K562 (cell line): ENCODE measurements around the gene METAP1D. TPM values are rescaled to one million over a fixed set of nuclear protein-coding genes. Genes with fewer than 3 reads are reported as not detected.

Experiments used
- CBFA2T3 ChIP-seq: fragments of 450-650 bp; IDR thresholded peaks from 2 replicates; pipeline ENCODE4 v1.6.1; 2017
- CBX5 ChIP-seq: IDR thresholded peaks from 2 replicates; pipeline ENCODE4 v1.6.1; 2014; ENCODE audit warnings: low read depth, borderline replicate concordance
- CREM ChIP-seq: IDR thresholded peaks from 2 replicates; pipeline ENCODE4 v1.6.1; 2014; ENCODE audit warnings: antibody characterized with exemption, low read depth
- RCOR1 ChIP-seq, 2 experiments: IDR thresholded peaks; 2 replicates each; pipeline ENCODE4 v1.6.1; 2012; ENCODE audit warnings: low read depth in 2 of 2, low read length in 2 of 2, borderline replicate concordance in 1 of 2, improper control_type of control experiment in 1 of 2
- STAT5B ChIP-seq: fragments of 250-450 bp; sonication (Bioruptor Pico); IDR thresholded peaks from 2 replicates; pipeline ENCODE4 v1.8.0; 2021; ENCODE audit warnings: mild to moderate bottlenecking, inconsistent platforms
- WHSC1 ChIP-seq: IDR thresholded peaks from one replicate; pipeline ENCODE4 v1.6.1; 2012; ENCODE audit warnings: low read length, control low read depth, inconsistent platforms
- XRCC4 ChIP-seq: IDR thresholded peaks from one replicate; pipeline ENCODE4 v1.6.1; 2011; ENCODE audit not compliant: insufficient read depth, insufficient read length; ENCODE audit errors: extremely low read depth
- ZBTB34 ChIP-seq: fragments of 250-450 bp; sonication (Bioruptor Pico); IDR thresholded peaks from 2 replicates; pipeline ENCODE4 v1.8.0; 2021; ENCODE audit warnings: mild to moderate bottlenecking, moderate library complexity
- ZFPM2 ChIP-seq: fragments of 250-450 bp; sonication (Bioruptor Pico); IDR thresholded peaks from 2 replicates; pipeline ENCODE4 v1.5.1; 2022; ENCODE audit warnings: mild to moderate bottlenecking
- ZNF174 ChIP-seq: fragments of 250-450 bp; sonication (Bioruptor Pico); IDR thresholded peaks from 2 replicates; pipeline ENCODE4 v1.4.0; 2020; ENCODE audit warnings: mild to moderate bottlenecking
- ZNF76 ChIP-seq: fragments of 250-450 bp; sonication (Bioruptor Pico); IDR thresholded peaks from 2 replicates; pipeline ENCODE4 v1.4.0; 2020; ENCODE audit warnings: mild to moderate bottlenecking, moderate library complexity, borderline replicate concordance
- polyA plus RNA-seq, 8 experiments: library from polyadenylated mRNA; depleted of rRNA in 4 of 8; stranded (reverse) in 5 of 8; unstranded in 3 of 8; fragments of >200 nt; fragmentation: Nextera tagmentation in 2 of 8; fragmentation: Illumina TruSeq in 1 of 8; extraction: Ambion mirVana in 2 of 8; extraction: Trizol in 1 of 8; gene quantifications; 2 replicates each; pipeline versions ENCODE4 v1.2.1 to v1.2.3, GENCODE V29; 2011 to 2014; ENCODE audit warnings: inconsistent platforms in 1 of 8, missing spikeins in 1 of 8
- total RNA-seq, 7 experiments: library from RNA; depleted of rRNA in 6 of 7; stranded (reverse); fragments of >200 nt in 6 of 7; fragmentation: Illumina TruSeq in 2 of 7; extraction: Trizol in 2 of 7; gene quantifications; 2 replicates each; pipeline versions ENCODE4 v1.2.1 to v1.2.3, GENCODE V29; 2011 to 2021; ENCODE audit warnings: low replicate concordance in 1 of 7
- TF ChIP-seq, protein P1 (sequence below), 3 experiments: fragments of 200-800 bp in 1 of 3; fragments of 250-450 bp in 1 of 3; fragments of 450-650 bp in 1 of 3; sonication (Bioruptor Pico) in 1 of 3; sonication (Bioruptor generic) in 1 of 3; formaldehyde crosslinking in 1 of 3; IDR thresholded peaks; 2 replicates each; pipeline versions ENCODE4 v1.6.1 to v1.8.0; 2016 to 2022; ENCODE audit warnings: mild to moderate bottlenecking in 2 of 3, missing genetic modification characterization in 2 of 3, missing compliant biosample characterization in 1 of 3, moderate library complexity in 1 of 3
- TF ChIP-seq, protein P2 (sequence below): fragments of 450-650 bp; IDR thresholded peaks from 2 replicates; pipeline ENCODE4 v1.6.1; 2016; ENCODE audit warnings: antibody characterized with exemption
- TF ChIP-seq, protein P3 (sequence below): fragments of 450-650 bp; formaldehyde crosslinking; IDR thresholded peaks from 2 replicates; pipeline ENCODE4 v1.4.0; 2022; ENCODE audit warnings: missing genetic modification characterization
- TF ChIP-seq, protein P4 (sequence below): sonication (generic); formaldehyde crosslinking; IDR thresholded peaks from 2 replicates; pipeline ENCODE4 v1.5.0; 2020; ENCODE audit warnings: missing genetic modification reagents
- TF ChIP-seq, protein P5 (sequence below): sonication (generic); formaldehyde crosslinking; IDR thresholded peaks from 2 replicates; pipeline ENCODE4 v1.8.0; 2022; ENCODE audit warnings: mild to moderate bottlenecking, missing genetic modification reagents

Gene METAP1D
- total and polyA plus RNA-seq, 9 of the 15 experiments (the other 6 are each of a cell fraction or from before 2014, with no cell fraction given), result 8.0 to 23.4 (median 15.7) TPM

DNA sequence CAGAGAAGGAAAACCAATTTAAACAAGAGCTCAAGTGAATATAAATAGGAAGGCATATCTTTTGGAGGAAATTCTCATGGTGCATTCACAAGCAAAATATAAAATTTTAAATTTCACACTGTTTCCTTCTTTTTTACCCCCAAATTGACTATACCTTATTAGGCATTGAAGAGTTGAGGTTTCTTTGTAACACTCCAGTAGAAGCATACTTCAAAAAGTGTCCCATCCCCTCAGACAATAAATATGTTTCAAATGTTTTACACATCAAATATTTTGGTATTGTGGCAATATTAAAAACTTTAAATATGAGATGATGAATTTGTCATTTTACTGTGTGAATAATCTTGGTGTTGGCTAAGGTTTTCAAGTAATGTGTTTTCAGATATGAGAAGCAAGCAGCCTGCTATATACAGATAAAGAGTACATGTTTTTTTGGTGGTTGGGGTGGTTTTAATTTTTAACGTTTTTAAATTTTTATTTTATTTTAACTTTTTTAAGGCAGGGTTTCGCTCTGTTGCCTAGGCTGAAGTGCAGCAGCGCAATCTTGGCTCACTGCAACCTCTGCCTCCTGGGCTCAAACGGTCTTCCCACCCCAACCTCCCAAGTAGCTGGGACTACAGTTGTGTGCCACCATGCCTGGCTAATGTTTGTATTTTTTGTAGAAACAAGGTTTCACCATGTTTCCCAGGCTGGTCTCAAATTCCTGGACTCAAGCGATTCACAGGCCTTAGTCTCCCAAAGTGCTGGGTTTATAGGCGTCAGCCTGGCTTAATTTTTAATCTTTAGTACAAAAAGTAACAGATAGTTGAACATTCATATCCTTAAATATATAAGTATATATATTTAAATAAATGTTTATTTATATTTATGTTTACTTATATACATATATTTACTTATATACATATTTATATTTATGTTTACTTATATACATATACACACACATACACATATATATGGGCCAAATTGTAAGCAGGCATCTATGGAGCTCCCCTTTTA, 49.1 kb downstream of the METAP1D start (continued):
- no peak for TF ChIP-seq XRCC4
- TF ChIP-seq CBFA2T3, result peak; percentile 86
- TF ChIP-seq ZFPM2 (CRISPR knock-in tag), result no peak
- TF ChIP-seq, protein P1, sequence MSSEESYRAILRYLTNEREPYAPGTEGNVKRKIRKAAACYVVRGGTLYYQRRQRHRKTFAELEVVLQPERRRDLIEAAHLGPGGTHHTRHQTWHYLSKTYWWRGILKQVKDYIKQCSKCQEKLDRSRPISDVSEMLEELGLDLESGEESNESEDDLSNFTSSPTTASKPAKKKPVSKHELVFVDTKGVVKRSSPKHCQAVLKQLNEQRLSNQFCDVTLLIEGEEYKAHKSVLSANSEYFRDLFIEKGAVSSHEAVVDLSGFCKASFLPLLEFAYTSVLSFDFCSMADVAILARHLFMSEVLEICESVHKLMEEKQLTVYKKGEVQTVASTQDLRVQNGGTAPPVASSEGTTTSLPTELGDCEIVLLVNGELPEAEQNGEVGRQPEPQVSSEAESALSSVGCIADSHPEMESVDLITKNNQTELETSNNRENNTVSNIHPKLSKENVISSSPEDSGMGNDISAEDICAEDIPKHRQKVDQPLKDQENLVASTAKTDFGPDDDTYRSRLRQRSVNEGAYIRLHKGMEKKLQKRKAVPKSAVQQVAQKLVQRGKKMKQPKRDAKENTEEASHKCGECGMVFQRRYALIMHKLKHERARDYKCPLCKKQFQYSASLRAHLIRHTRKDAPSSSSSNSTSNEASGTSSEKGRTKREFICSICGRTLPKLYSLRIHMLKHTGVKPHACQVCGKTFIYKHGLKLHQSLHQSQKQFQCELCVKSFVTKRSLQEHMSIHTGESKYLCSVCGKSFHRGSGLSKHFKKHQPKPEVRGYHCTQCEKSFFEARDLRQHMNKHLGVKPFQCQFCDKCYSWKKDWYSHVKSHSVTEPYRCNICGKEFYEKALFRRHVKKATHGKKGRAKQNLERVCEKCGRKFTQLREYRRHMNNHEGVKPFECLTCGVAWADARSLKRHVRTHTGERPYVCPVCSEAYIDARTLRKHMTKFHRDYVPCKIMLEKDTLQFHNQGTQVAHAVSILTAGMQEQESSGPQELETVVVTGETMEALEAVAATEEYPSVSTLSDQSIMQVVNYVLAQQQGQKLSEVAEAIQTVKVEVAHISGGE (CRISPR knock-in tag; IDR thresholded peaks at IDR 0.05), result 0 out of 6 replicates have a peak, but pooled peaks of 1 of the 3 experiments have one; percentile 6
- no peak for TF ChIP-seq STAT5B (CRISPR knock-in tag)
- TF ChIP-seq, protein P2, sequence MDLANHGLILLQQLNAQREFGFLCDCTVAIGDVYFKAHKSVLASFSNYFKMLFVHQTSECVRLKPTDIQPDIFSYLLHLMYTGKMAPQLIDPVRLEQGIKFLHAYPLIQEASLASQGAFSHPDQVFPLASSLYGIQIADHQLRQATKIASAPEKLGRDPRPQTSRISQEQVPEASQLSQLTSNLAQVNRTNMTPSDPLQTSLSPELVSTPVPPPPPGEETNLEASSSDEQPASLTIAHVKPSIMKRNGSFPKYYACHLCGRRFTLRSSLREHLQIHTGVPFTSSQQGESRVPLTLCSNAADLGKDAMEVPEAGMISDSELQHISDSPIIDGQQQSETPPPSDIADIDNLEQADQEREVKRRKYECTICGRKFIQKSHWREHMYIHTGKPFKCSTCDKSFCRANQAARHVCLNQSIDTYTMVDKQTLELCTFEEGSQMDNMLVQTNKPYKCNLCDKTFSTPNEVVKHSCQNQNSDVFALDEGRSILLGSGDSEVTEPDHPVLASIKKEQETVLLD, result no peak; the same call in 1 of the 2 replicates
- TF ChIP-seq, protein P3, sequence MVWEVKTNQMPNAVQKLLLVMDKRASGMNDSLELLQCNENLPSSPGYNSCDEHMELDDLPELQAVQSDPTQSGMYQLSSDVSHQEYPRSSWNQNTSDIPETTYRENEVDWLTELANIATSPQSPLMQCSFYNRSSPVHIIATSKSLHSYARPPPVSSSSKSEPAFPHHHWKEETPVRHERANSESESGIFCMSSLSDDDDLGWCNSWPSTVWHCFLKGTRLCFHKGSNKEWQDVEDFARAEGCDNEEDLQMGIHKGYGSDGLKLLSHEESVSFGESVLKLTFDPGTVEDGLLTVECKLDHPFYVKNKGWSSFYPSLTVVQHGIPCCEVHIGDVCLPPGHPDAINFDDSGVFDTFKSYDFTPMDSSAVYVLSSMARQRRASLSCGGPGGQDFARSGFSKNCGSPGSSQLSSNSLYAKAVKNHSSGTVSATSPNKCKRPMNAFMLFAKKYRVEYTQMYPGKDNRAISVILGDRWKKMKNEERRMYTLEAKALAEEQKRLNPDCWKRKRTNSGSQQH (CRISPR knock-in tag), result no peak
- TF ChIP-seq CREM, result no peak
- TF ChIP-seq, protein P4, sequence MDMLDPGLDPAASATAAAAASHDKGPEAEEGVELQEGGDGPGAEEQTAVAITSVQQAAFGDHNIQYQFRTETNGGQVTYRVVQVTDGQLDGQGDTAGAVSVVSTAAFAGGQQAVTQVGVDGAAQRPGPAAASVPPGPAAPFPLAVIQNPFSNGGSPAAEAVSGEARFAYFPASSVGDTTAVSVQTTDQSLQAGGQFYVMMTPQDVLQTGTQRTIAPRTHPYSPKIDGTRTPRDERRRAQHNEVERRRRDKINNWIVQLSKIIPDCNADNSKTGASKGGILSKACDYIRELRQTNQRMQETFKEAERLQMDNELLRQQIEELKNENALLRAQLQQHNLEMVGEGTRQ (CRISPR knock-in tag), result no peak
- TF ChIP-seq ZNF76 (CRISPR knock-in tag), result no peak
- TF ChIP-seq, protein P5, sequence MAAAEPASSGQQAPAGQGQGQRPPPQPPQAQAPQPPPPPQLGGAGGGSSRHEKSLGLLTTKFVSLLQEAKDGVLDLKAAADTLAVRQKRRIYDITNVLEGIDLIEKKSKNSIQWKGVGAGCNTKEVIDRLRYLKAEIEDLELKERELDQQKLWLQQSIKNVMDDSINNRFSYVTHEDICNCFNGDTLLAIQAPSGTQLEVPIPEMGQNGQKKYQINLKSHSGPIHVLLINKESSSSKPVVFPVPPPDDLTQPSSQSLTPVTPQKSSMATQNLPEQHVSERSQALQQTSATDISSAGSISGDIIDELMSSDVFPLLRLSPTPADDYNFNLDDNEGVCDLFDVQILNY (CRISPR knock-in tag), result no peak
- no peak for TF ChIP-seq ZNF174 (CRISPR knock-in tag)
- TF ChIP-seq ZBTB34 (CRISPR knock-in tag), result no peak
- TF ChIP-seq WHSC1, result no peak
- TF ChIP-seq CBX5, result no peak
- no peak for TF ChIP-seq RCOR1 (IDR thresholded peaks at IDR 0.05; ENCODE audit: borderline replicate concordance in 1 of 2, low read depth in 2 of 2, low read length in 2 of 2)
